Adipocyte (in vitro differentiated cells): ENCODE results near the gene FCHSD1.

ENCODE experiments used
- DNase-seq: peaks from one replicate; pipeline ENCODE4 v3.0.0-alpha.2; 2015; ENCODE audit warnings: low read depth
- H3K27me3 ChIP-seq: replicated peaks from 2 replicates; pipeline ENCODE4 v1.7.0; 2013; ENCODE audit warnings: mild to moderate bottlenecking, low read length, moderate library complexity; ENCODE audit not compliant: control insufficient read depth, insufficient read depth
- H3K36me3 ChIP-seq: 2 replicates; pipeline ENCODE4 v1.7.0; 2013; ENCODE audit warnings: low read length, mild to moderate bottlenecking, moderate library complexity; ENCODE audit not compliant: control insufficient read depth, insufficient read depth, severe bottlenecking
- H3K4me1 ChIP-seq: 2 replicates; pipeline ENCODE4 v1.7.0; 2013; ENCODE audit warnings: mild to moderate bottlenecking, low read length, moderate library complexity; ENCODE audit not compliant: control insufficient read depth, insufficient read depth
- H3K4me3 ChIP-seq: 2 replicates; pipeline ENCODE4 v1.7.0; 2013; ENCODE audit warnings: mild to moderate bottlenecking, low read length, moderate library complexity
- H3K9ac ChIP-seq: 2 replicates; pipeline ENCODE4 v1.7.0; 2013; ENCODE audit warnings: mild to moderate bottlenecking, low read length, moderate library complexity
- H3K9me3 ChIP-seq: 2 replicates; pipeline ENCODE4 v1.7.0; 2013; ENCODE audit warnings: mild to moderate bottlenecking, low read length, moderate library complexity; ENCODE audit not compliant: control insufficient read depth

The FCHSD1 gene

DNA sequence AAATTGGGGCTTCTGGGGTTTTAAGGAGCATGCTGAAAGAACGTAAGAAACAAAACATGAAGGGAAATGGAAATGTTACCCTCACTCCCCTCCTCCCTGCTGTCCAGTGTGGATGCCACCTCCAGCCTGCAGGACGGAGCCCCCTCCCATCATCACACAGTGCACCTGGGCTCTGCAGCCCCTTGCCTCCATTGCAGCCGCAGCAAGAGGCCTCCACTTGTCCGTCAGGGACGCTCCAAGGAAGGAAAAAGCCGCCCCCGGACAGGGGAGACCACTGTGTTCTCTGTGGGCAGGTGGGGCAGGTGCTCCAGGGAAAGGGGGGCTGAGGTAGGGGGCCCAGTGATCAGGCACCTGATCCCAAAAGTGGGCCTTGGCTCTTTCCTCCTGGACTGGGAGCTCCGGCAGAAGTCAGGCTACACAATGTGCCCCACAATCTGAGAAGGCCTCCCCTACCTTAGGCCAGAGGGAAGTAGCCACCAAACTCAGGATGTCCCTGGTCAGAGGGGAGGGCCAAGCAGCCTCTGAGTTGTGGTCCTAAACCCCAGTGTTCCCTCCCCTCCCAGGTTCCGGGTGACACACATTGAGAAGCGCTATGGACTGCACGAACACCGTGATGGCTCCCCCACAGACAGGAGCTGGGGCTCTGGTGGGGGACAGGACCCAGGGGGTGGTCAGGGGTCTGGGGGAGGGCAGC, 11.7 kb downstream of the FCHSD1 start:
- no peaks in the 10 kb centered on the region for H3K27me3 ChIP-seq
- no peak overlapping the region for H3K9ac ChIP-seq
- H3K4me3 ChIP-seq, result no peak overlapping the region
- peaks cover 17% of the 10 kb centered on the region for H3K4me1 ChIP-seq
- H3K9me3 ChIP-seq, result no peaks in the 10 kb centered on the region
- DNase-seq, result no peak
- peaks cover 6% of the 10 kb centered on the region for H3K36me3 ChIP-seq

- DNase-seq, result no peak
- Histone ChIP-seq H3K27me3 (no peaks in the 10 kb centered on the region), H3K9ac (no peak overlapping the region), H3K36me3 (peaks cover 5% of the 10 kb centered on the region), H3K4me3 (no peak overlapping the region), H3K9me3 (no peaks in the 10 kb centered on the region), H3K4me1 (peaks cover 17% of the 10 kb centered on the region)
Observed at GRCh38 chr5:141638771-141639170, 12.4 kb downstream of the FCHSD1 start.

DNA sequence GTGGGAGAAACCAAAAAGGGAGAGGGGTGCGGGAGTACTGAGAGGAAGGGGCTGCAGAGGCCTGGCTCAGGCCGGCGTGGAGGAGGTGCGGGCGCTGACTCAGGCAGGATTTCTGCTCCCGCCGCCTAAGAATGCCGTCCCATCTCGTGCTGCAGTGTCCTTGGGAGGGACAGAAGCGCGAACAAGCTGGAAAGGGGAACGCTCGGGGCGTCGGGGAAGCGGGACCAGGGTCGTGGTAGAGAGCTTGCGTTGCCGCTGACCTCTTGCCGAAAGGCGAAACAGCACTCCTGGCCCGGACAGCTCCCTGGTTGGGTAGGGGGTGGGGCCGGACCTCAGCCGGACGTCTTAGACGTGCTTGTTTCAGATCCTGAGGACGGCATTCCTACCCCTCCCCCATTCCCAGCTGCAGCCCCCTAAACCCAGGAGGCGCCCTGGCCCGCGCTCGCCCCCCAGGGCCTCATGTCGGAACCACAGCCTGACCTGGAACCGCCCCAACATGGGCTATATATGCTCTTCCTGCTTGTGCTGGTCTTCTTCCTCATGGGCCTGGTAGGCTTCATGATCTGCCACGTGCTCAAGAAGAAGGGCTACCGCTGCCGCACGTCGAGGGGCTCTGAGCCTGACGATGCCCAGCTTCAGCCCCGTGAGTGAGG, 13.3 kb downstream of the FCHSD1 start:
- no peaks in the 10 kb centered on the region for H3K9me3 ChIP-seq

DNA sequence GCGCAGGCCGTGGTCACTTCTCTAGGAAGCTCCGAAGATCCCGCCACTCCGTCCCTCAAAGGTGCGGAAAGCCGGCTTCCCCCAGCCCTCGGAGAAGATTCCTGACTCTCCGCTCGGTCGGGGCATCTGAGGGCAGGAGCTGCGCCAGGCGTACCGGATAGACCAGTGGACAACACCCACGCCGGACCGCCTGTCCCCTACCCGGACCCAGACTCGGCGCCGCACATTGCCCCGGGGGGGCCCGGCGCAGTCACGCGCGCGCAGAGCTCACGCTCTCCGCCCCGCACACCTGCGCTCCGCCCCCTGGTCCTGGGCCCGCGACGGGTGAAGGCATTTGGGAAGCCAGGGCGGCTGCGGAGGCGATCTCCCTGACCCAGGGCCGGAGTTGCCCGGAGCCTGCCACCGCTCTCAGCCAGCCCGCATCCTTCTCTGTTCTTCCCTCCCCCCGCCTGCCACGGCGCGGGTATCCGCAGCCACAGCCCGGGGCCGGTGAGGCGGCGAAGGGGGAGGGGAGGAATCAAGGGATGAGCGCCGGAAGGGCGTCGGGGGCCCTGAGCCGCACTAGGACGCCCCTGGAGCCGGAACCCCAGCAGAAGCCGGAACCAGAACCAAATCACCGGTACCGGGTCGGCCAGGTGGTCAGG, 14.0 kb downstream of the FCHSD1 start:
- H3K9ac ChIP-seq, result peak overlapping the region; percentile 79
- H3K4me3 ChIP-seq, result peak overlapping the region; percentile 96
- no peaks in the 10 kb centered on the region for H3K36me3 ChIP-seq
- no peaks in the 10 kb centered on the region for H3K27me3 ChIP-seq
- peaks cover 17% of the 10 kb centered on the region for H3K4me1 ChIP-seq
- no peaks in the 10 kb centered on the region for H3K9me3 ChIP-seq
- DNase-seq, result peak; percentile 35

More for the DNA sequence above, 13.3 kb downstream of the FCHSD1 start:
- Histone ChIP-seq H3K9ac (peak overlapping the region; percentile 79), H3K36me3 (no peaks in the 10 kb centered on the region), H3K4me3 (peak overlapping the region; percentile 96), H3K27me3 (no peaks in the 10 kb centered on the region), H3K4me1 (peaks cover 17% of the 10 kb centered on the region)
- peak; percentile 66 for DNase-seq

DNA sequence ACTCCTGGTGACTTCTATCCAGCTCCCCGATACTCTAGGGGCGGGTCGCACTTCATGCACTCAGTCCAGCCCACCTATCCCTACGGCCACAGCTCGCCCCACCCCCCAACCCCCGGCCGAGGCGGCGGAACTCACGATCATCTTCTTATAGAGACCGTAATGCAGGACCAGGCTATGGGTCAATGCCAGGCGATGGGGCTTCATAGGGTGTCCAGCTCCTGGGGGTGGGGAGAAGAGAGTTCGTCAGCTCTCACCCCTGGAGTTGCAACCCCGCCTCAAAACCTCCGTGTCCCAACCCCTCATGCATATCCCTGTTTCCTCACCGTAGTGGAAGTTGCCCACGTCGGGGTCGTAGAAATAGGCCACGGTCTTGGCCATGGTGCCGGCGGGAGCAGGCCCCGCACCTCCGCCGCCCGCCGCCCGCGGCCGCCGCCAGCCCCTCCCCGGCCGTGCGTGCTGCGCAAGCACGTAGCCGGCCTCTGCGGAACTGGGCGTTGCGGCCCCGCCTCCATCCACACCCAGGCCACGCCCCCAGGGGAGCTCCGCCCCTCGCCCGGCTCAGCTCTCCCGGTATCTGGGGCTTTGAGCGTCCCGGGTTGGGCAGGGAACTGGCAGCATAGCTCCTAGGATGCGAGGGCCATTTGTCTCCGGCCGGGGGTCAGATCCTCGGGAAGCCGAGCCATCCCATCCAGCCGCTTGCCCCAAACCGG, 14.7 kb downstream of the FCHSD1 start, which contains the start of the genes HDAC3 and RELL2:
Gene HDAC3, minus strand, starts transcription at position 437 of the 710 bp plus-strand sequence. Its CDS starts 59 bp downstream, at position 378.
Gene RELL2, plus strand, starts transcription at position 585 of the 710 bp plus-strand sequence. CDS start 1,229 bp downstream, outside the sequence.
- Histone ChIP-seq H3K9ac (peak within 1 kb of the TSS; percentile 97), H3K9me3 (no peaks in the 10 kb centered on the region), H3K27me3 (no peaks in the 10 kb centered on the region), H3K4me1 (peaks cover 17% of the 10 kb centered on the region), H3K4me3 (peak within 1 kb of the TSS; percentile 96), H3K36me3 (no peaks in the 10 kb centered on the region)
- DNase-seq, result peak; percentile 98

GRCh38 chr5:141636106-141636412, 15.2 kb downstream of the FCHSD1 start:
- Histone ChIP-seq H3K4me1 (peaks cover 17% of the 10 kb centered on the region), H3K9ac (peak overlapping the region; percentile 97), H3K36me3 (no peaks in the 10 kb centered on the region), H3K4me3 (peak overlapping the region; percentile 96), H3K9me3 (no peaks in the 10 kb centered on the region), H3K27me3 (no peaks in the 10 kb centered on the region)
- no peak for DNase-seq

DNA sequence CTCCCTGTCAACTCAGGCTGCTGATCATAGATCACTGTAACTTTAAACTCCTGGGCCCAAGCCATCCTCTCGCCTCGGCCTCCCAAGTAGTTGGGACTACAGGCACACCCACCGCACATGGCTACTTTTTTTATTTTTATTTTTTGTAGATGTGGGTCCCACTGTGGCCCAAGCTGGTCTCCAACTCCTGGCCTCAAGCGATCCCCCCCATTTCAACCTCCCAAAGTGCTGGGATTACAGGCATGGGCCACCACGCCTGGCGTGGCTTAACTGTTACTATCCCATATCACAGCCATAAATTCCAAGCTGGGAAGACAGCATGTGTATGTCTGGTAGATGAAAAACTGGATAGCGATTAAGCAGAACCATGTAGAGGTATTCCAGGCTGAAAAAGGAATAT, 15.6 kb downstream of the FCHSD1 start:
- DNase-seq, result no peak
- H3K9me3 ChIP-seq, result no peaks in the 10 kb centered on the region
- H3K9ac ChIP-seq, result peak overlapping the region; percentile 97

GRCh38 chr5:141634720-141635119, 16.5 kb downstream of the FCHSD1 start:
- Histone ChIP-seq H3K9ac (no peak overlapping the region), H3K4me1 (peaks cover 17% of the 10 kb centered on the region), H3K9me3 (no peaks in the 10 kb centered on the region), H3K27me3 (no peaks in the 10 kb centered on the region), H3K36me3 (peaks cover 13% of the 10 kb centered on the region), H3K4me3 (no peak overlapping the region)
- no peak for DNase-seq

More for the DNA sequence above, 15.6 kb downstream of the FCHSD1 start:
- H3K4me3 ChIP-seq, result peak overlapping the region; percentile 96
- H3K36me3 ChIP-seq, result peaks cover 4% of the 10 kb centered on the region
- H3K4me1 ChIP-seq, result peaks cover 17% of the 10 kb centered on the region
- no peaks in the 10 kb centered on the region for H3K27me3 ChIP-seq

DNA sequence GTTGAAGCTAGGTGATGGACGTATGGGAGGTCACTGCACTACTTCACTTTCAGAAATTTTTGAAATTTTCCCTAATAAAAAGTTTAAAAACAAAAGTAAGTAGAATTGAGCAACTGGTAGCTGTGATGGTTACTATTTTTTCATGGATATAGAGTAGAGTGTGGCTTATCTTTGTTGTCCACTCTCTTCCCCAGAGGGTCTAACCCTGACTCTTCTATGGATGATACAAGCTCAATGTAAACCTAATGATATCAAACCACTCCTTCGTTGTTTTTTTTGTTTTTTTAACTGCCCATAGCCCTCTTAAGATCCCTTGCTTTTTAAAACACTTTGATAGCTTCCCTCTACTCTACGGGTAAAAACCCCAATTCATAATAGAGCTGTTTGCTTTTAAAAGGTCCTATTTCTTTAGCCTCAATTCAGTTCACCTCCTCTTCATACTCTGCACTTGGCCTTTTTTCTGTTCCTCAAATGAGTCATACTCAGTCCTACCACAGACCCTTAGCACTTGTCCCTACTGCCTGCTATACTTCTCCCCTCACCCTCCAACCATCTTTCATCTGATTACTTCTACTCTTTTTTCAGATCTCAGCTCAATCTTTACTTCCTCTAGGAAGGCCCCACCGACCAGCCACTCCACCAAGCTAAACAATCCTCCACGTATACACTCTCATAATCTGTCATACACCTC, 17.2 kb downstream of the FCHSD1 start:
- DNase-seq, result no peak
- H3K4me1 ChIP-seq, result peaks cover 17% of the 10 kb centered on the region
- no peak overlapping the region for H3K4me3 ChIP-seq
- H3K9ac ChIP-seq, result no peak overlapping the region
- no peaks in the 10 kb centered on the region for H3K9me3 ChIP-seq
- no peaks in the 10 kb centered on the region for H3K27me3 ChIP-seq
- H3K36me3 ChIP-seq, result peaks cover 20% of the 10 kb centered on the region

- Histone ChIP-seq H3K9me3 (no peaks in the 10 kb centered on the region), H3K27me3 (no peaks in the 10 kb centered on the region), H3K9ac (no peak overlapping the region), H3K36me3 (peaks cover 34% of the 10 kb centered on the region), H3K4me3 (no peak overlapping the region), H3K4me1 (peaks cover 21% of the 10 kb centered on the region)
- DNase-seq, result no peak
Observed at GRCh38 chr5:141632650-141633049, 18.6 kb downstream of the FCHSD1 start.
